K562 (cell line): Measurements from ENCODE around the gene NAA38. TPM values are rescaled to one million over a fixed set of nuclear protein-coding genes. Genes with fewer than 3 reads are reported as not detected.
A peak's percentile ranks its signal among the peaks of the same experiment; 100 is the strongest.

ENCODE experiments used
- CREBBP ChIP-seq: IDR thresholded peaks from one replicate; pipeline ENCODE4 v1.6.1; 2012; ENCODE audit warnings: low read depth, mild to moderate bottlenecking, control low read depth, inconsistent platforms, low read length
- EGR1 ChIP-seq: fragments of 450-650 bp; conservative IDR thresholded peaks from 2 replicates; pipeline ENCODE4 v1.6.1; 2017; ENCODE audit warnings: mild to moderate bottlenecking
- GATA2 ChIP-seq: sonication (generic); formaldehyde crosslinking; IDR thresholded peaks from 2 replicates; pipeline ENCODE4 v1.4.0; 2020; ENCODE audit warnings: mild to moderate bottlenecking, missing genetic modification reagents
- HDAC6 ChIP-seq: IDR thresholded peaks from 2 replicates; pipeline ENCODE4 v1.6.1; 2012; ENCODE audit warnings: low read depth, mild to moderate bottlenecking, control low read depth, inconsistent platforms, low read length, moderate library complexity
- HNRNPH1 ChIP-seq: fragments of 200-400 bp; formaldehyde crosslinking; optimal IDR thresholded peaks from 2 replicates; pipeline ENCODE3; 2017; ENCODE audit warnings: low read depth, mild to moderate bottlenecking, low read length, moderate library complexity
- MTA1 ChIP-seq: fragments of 450-650 bp; IDR thresholded peaks from 2 replicates; pipeline ENCODE4 v1.6.1; 2017; ENCODE audit warnings: borderline replicate concordance
- SLC30A9 ChIP-seq: fragments of 250-450 bp; sonication (Bioruptor Pico); IDR thresholded peaks from 2 replicates; pipeline ENCODE4 v1.8.0; 2022; ENCODE audit warnings: mild to moderate bottlenecking, moderate library complexity
- ZFP36 ChIP-seq: fragments of 150-350 bp; IDR thresholded peaks from 2 replicates; pipeline ENCODE4 v1.6.1; 2018; ENCODE audit warnings: low read length, low read depth; ENCODE audit not compliant: partially characterized antibody
- ZNF143 ChIP-seq: sonication (generic); formaldehyde crosslinking; IDR thresholded peaks from 2 replicates; pipeline ENCODE4 v1.9.0; 2022; ENCODE audit warnings: mild to moderate bottlenecking, missing genetic modification reagents
- ZNF431 ChIP-seq: sonication (generic); formaldehyde crosslinking; IDR thresholded peaks from 2 replicates; pipeline ENCODE4 v1.8.0; 2022; ENCODE audit warnings: mild to moderate bottlenecking, missing genetic modification reagents
- ZNF507 ChIP-seq: conservative IDR thresholded peaks from 2 replicates; pipeline ENCODE4 v1.6.1; 2017; ENCODE audit warnings: missing genetic modification characterization, missing compliant biosample characterization
- ZNF707 ChIP-seq: fragments of 250-450 bp; sonication (Bioruptor Pico); conservative IDR thresholded peaks from 2 replicates; pipeline ENCODE4 v1.8.0; 2022; ENCODE audit warnings: inconsistent platforms, mild to moderate bottlenecking, moderate library complexity
- polyA plus RNA-seq, 8 experiments: library from polyadenylated mRNA; depleted of rRNA in 4 of 8; stranded (reverse) in 5 of 8; unstranded in 3 of 8; fragments of >200 nt; fragmentation: Nextera tagmentation in 2 of 8; fragmentation: Illumina TruSeq in 1 of 8; extraction: Ambion mirVana in 2 of 8; extraction: Trizol in 1 of 8; gene quantifications; 2 replicates each; pipeline versions ENCODE4 v1.2.1 to v1.2.3, GENCODE V29; 2011 to 2014; ENCODE audit warnings: inconsistent platforms in 1 of 8, missing spikeins in 1 of 8
- total RNA-seq, 7 experiments: library from RNA; depleted of rRNA in 6 of 7; stranded (reverse); fragments of >200 nt in 6 of 7; fragmentation: Illumina TruSeq in 2 of 7; extraction: Trizol in 2 of 7; gene quantifications; 2 replicates each; pipeline versions ENCODE4 v1.2.1 to v1.2.3, GENCODE V29; 2011 to 2021; ENCODE audit warnings: low replicate concordance in 1 of 7
- TF ChIP-seq, protein P1 (sequence below): sonication (generic); formaldehyde crosslinking; IDR thresholded peaks from 2 replicates; pipeline ENCODE4 v1.8.1; 2023; ENCODE audit warnings: mild to moderate bottlenecking, missing genetic modification reagents
- TF ChIP-seq, protein P2 (sequence below): sonication (generic); formaldehyde crosslinking; IDR thresholded peaks from 2 replicates; pipeline ENCODE4 v1.4.0; 2020; ENCODE audit warnings: mild to moderate bottlenecking, missing genetic modification reagents
- TF ChIP-seq, protein P3 (sequence below): fragments of 150-350 bp; IDR thresholded peaks from 2 replicates; pipeline ENCODE4 v1.6.1; 2014; ENCODE audit warnings: low read depth, mild to moderate bottlenecking, low read length, borderline replicate concordance

Gene NAA38
- total and polyA plus RNA-seq, 9 of the 15 experiments (the other 6 are each of a cell fraction or from before 2014, with no cell fraction given), result 16.4 to 99.8 (median 57.3) TPM

DNA sequence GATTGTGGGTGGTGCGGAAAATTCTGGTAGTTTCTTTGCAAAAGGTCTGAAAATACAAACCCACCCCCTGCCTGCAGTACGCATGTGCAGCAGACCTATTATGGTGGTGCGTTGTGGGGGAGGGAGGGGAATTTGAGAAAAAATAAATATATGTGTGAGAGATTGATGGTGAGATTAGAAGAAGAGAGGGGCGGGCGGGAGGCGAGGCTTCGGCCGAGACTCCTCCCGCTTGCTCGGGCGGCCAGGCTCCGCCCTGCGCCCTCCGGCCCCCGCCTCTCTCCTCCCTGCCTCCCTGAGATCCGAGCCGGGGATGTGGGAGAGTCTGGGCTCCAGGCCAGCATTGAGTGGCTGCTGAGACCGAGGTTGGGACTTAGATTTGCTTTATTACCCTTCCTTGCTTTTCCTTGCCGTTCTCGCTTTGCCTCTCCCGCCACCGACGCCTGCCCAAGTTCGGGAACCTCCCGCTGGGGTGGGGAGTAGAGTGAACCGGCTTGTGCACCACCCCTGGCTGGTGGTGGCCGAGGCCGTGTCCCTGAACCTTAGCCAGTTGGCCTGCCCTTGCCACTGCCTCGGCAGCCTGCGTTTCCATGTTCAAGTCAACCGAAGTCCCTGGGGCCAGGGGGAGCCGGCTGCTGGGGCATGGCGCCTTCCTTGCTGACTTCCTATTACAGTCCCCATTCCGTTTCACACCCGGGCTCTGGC lies 30.3 kb upstream of the NAA38 start (continued):
- no peak for TF ChIP-seq HNRNPH1
- peak; percentile 67; the same call in 1 of the 2 replicates for TF ChIP-seq GATA2 (CRISPR knock-in tag)
- TF ChIP-seq HDAC6, result no peak
- no peak for TF ChIP-seq ZNF507 (tag)
- TF ChIP-seq SLC30A9 (CRISPR knock-in tag), result no peak
- TF ChIP-seq EGR1, result peak; percentile 32
- no peak for TF ChIP-seq CREBBP
- TF ChIP-seq, protein P1, sequence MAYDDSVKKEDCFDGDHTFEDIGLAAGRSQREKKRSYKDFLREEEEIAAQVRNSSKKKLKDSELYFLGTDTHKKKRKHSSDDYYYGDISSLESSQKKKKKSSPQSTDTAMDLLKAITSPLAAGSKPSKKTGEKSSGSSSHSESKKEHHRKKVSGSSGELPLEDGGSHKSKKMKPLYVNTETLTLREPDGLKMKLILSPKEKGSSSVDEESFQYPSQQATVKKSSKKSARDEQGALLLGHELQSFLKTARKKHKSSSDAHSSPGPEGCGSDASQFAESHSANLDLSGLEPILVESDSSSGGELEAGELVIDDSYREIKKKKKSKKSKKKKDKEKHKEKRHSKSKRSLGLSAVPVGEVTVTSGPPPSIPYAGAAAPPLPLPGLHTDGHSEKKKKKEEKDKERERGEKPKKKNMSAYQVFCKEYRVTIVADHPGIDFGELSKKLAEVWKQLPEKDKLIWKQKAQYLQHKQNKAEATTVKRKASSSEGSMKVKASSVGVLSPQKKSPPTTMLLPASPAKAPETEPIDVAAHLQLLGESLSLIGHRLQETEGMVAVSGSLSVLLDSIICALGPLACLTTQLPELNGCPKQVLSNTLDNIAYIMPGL (CRISPR knock-in tag), result no peak
- no peak for TF ChIP-seq ZNF143
- TF ChIP-seq, protein P2, sequence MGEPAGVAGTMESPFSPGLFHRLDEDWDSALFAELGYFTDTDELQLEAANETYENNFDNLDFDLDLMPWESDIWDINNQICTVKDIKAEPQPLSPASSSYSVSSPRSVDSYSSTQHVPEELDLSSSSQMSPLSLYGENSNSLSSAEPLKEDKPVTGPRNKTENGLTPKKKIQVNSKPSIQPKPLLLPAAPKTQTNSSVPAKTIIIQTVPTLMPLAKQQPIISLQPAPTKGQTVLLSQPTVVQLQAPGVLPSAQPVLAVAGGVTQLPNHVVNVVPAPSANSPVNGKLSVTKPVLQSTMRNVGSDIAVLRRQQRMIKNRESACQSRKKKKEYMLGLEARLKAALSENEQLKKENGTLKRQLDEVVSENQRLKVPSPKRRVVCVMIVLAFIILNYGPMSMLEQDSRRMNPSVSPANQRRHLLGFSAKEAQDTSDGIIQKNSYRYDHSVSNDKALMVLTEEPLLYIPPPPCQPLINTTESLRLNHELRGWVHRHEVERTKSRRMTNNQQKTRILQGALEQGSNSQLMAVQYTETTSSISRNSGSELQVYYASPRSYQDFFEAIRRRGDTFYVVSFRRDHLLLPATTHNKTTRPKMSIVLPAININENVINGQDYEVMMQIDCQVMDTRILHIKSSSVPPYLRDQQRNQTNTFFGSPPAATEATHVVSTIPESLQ (CRISPR knock-in tag), result no peak
- TF ChIP-seq ZFP36, result no peak
- TF ChIP-seq ZNF707, result no peak
- TF ChIP-seq, protein P3, sequence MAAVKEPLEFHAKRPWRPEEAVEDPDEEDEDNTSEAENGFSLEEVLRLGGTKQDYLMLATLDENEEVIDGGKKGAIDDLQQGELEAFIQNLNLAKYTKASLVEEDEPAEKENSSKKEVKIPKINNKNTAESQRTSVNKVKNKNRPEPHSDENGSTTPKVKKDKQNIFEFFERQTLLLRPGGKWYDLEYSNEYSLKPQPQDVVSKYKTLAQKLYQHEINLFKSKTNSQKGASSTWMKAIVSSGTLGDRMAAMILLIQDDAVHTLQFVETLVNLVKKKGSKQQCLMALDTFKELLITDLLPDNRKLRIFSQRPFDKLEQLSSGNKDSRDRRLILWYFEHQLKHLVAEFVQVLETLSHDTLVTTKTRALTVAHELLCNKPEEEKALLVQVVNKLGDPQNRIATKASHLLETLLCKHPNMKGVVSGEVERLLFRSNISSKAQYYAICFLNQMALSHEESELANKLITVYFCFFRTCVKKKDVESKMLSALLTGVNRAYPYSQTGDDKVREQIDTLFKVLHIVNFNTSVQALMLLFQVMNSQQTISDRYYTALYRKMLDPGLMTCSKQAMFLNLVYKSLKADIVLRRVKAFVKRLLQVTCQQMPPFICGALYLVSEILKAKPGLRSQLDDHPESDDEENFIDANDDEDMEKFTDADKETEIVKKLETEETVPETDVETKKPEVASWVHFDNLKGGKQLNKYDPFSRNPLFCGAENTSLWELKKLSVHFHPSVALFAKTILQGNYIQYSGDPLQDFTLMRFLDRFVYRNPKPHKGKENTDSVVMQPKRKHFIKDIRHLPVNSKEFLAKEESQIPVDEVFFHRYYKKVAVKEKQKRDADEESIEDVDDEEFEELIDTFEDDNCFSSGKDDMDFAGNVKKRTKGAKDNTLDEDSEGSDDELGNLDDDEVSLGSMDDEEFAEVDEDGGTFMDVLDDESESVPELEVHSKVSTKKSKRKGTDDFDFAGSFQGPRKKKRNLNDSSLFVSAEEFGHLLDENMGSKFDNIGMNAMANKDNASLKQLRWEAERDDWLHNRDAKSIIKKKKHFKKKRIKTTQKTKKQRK, result no peak
- no peak for TF ChIP-seq MTA1
- no peak for TF ChIP-seq ZNF431 (CRISPR knock-in tag)
